Esophagus muscularis mucosa (tissue), 4 donors: ENCODE results near the gene SPI1.

ENCODE experiments used
- EP300 ChIP-seq: sonication (generic); formaldehyde crosslinking; IDR thresholded peaks from one replicate; pipeline ENCODE4 v1.6.1; 2017; ENCODE audit warnings: antibody characterized with exemption
- POLR2A ChIP-seq: fragments of 450-650 bp; IDR thresholded peaks from one replicate; pipeline ENCODE4 v1.6.1; 2017; ENCODE audit warnings: antibody characterized with exemption, moderate library complexity, mild to moderate bottlenecking, low read depth
- POLR2AphosphoS5 ChIP-seq, 2 donors: sonication (generic); formaldehyde crosslinking; IDR thresholded peaks; one replicate each; pipeline ENCODE4 v1.6.1; 2017; ENCODE audit warnings: antibody characterized with exemption in 2 of 2
- TF ChIP-seq, protein P1 (sequence below), 3 experiments: fragments of 200-600 bp in 2 of 3; fragments of 450-650 bp in 1 of 3; sonication (generic) in 2 of 3; IDR thresholded peaks; one replicate each; pipeline ENCODE4 v1.5.1; 2017 to 2019; ENCODE audit warnings: antibody characterized with exemption in 3 of 3, mild to moderate bottlenecking in 2 of 3, moderate library complexity in 1 of 3

DNA sequence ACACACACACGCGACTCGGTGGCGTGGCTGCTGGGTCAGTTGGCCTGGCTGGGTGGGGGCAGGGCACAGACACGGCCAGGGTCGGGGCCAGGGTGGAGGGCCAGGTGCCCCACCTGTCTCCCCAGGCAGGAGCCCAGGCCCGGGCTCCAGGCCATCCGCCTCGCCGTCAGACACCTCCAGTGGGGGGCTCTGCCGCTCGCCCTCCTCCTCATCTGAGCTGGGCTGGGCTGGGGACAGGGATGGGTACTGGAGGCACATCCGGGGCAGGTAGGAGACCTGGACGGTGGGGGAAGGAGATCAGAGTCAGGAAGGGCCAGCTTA, 19.7 kb downstream of the SPI1 start:
- TF ChIP-seq, protein P1, sequence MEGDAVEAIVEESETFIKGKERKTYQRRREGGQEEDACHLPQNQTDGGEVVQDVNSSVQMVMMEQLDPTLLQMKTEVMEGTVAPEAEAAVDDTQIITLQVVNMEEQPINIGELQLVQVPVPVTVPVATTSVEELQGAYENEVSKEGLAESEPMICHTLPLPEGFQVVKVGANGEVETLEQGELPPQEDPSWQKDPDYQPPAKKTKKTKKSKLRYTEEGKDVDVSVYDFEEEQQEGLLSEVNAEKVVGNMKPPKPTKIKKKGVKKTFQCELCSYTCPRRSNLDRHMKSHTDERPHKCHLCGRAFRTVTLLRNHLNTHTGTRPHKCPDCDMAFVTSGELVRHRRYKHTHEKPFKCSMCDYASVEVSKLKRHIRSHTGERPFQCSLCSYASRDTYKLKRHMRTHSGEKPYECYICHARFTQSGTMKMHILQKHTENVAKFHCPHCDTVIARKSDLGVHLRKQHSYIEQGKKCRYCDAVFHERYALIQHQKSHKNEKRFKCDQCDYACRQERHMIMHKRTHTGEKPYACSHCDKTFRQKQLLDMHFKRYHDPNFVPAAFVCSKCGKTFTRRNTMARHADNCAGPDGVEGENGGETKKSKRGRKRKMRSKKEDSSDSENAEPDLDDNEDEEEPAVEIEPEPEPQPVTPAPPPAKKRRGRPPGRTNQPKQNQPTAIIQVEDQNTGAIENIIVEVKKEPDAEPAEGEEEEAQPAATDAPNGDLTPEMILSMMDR (IDR thresholded peaks at IDR 0.05): no peak
- TF ChIP-seq EP300 (no peak), POLR2A (no peak), POLR2AphosphoS5 (IDR thresholded peaks at IDR 0.05) (no peak)
